HEK293 (cell line): ENCODE data around the gene GPC2.

ENCODE experiments used
- CTCF ChIA-PET: fragments of 350-600 bp; formaldehyde crosslinking; extraction: SDS; loops from one replicate; lab custom pipeline; 2021; ENCODE audit warnings: antibody characterized with exemption; lab: Yijun Ruan, JAX
- POLR2A ChIA-PET: fragments of 300-600 bp; formaldehyde crosslinking; extraction: SDS; loops from one replicate; lab custom pipeline; 2020; ENCODE audit warnings: antibody characterized with exemption, inconsistent platforms; lab: Yijun Ruan, JAX
- H3K27ac ChIP-seq: fragments of 200-500 bp; sonication (Bioruptor generic); 2 replicates; pipeline ENCODE4 v1.5.1; 2014; ENCODE audit warnings: low read depth, low read length, control low read depth, inconsistent platforms; ENCODE audit errors: extremely low read depth
- H3K36me3 ChIP-seq, 2 experiments: fragments of 200-500 bp in 1 of 2; sonication (Bioruptor generic) in 1 of 2; 1 replicate in 1 of 2; 2 replicates in 1 of 2; pipeline ENCODE4 v1.5.1; 2014 to 2017; ENCODE audit warnings: inconsistent platforms in 2 of 2, low read length in 2 of 2; ENCODE audit not compliant: control insufficient read depth in 2 of 2, insufficient read depth in 1 of 2
- H3K4me1 ChIP-seq: fragments of 200-500 bp; sonication (Bioruptor generic); 2 replicates; pipeline ENCODE4 v1.5.1; 2014; ENCODE audit warnings: mild to moderate bottlenecking, low read length, inconsistent platforms; ENCODE audit not compliant: control insufficient read depth, insufficient read depth
- H3K4me3 ChIP-seq: 2 replicates; pipeline ENCODE4 v1.5.1; 2011; ENCODE audit warnings: low read depth, mild to moderate bottlenecking, control low read depth, low read length, moderate library complexity
- H3K9me3 ChIP-seq: fragments of 200-500 bp; sonication (Bioruptor generic); 2 replicates; pipeline ENCODE4 v1.5.1; 2014; ENCODE audit warnings: low read depth, low read length, inconsistent platforms; ENCODE audit not compliant: control insufficient read depth, insufficient read depth
- IKZF3 ChIP-seq: fragments of 450-650 bp; IDR thresholded peaks from 2 replicates; pipeline ENCODE4 v1.5.0; 2018; ENCODE audit warnings: missing biosample characterization, mild to moderate bottlenecking, missing genetic modification characterization, moderate library complexity
- PRDM2 ChIP-seq: fragments of 450-650 bp; formaldehyde crosslinking; IDR thresholded peaks from 2 replicates; pipeline ENCODE4 v1.5.1; 2016; ENCODE audit warnings: missing biosample characterization, missing genetic modification characterization, borderline replicate concordance
- ZEB2 ChIP-seq: fragments of 450-650 bp; formaldehyde crosslinking; IDR thresholded peaks from 2 replicates; pipeline ENCODE4 v1.5.1; 2016; ENCODE audit warnings: missing biosample characterization, missing genetic modification characterization
- ZNF560 ChIP-seq: fragments of 450-650 bp; formaldehyde crosslinking; IDR thresholded peaks from 2 replicates; pipeline ENCODE4 v1.5.1; 2017; ENCODE audit warnings: missing biosample characterization, missing genetic modification characterization, borderline replicate concordance
- ZNF600 ChIP-seq: fragments of 450-650 bp; formaldehyde crosslinking; IDR thresholded peaks from 2 replicates; pipeline ENCODE4 v1.5.1; 2016; ENCODE audit warnings: missing biosample characterization, missing genetic modification characterization
- ZNF624 ChIP-seq: fragments of 450-650 bp; formaldehyde crosslinking; IDR thresholded peaks from 2 replicates; pipeline ENCODE4 v1.5.1; 2017; ENCODE audit warnings: missing biosample characterization, missing genetic modification characterization
- ZNF645 ChIP-seq: fragments of 450-650 bp; formaldehyde crosslinking; IDR thresholded peaks from 2 replicates; pipeline ENCODE4; 2016; ENCODE audit warnings: missing biosample characterization, missing genetic modification characterization
- TF ChIP-seq, protein P1 (sequence below): IDR thresholded peaks from 2 replicates; pipeline ENCODE4 v1.6.1; 2011; ENCODE audit warnings: mild to moderate bottlenecking, low read depth, low read length, borderline replicate concordance

GPC2 gene

DNA sequence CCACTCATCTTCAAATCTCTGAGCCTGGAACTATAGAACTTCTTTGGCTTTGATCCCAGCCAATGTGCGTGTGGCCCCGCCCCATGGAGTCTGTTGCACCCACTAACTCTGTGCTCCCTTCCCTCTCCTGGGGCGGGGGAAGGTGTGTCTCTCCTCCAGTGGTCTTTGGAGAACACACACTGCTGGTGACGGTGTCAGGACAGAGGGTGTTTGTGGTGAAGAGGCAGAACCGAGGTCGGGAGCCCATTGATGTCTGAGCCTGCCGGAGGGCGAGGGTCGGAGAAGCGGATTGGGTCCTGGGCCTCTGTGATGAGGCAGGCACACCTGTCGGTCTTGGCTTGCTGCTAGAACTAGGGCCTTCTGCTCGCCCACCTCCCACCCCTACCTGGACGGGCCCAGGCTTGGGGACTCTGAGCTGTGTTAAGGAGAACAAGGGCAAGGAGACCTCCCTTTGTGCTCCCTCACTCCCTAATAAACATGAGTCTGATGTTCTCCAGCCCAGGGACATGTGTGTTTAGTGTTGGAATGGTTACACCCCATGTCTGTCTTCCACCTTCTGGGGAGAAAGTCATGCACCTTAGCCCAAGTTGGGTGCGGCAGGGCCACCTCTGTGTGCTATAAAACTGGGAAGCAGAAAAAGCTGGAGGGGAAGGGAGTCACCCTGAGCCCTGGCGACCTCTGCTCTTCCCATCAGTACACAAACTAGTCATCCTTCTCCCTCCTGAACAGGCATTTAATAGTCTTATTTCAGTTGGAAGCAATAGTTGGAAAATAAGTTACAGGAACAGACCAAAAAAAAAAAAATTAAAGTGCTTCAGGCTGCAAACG lies 23.3 kb downstream of the GPC2 start (continued):
- TF ChIP-seq PRDM2 (tag by site-specific recombination) (no peak), IKZF3 (tag by site-specific recombination) (peak; percentile 26), ZNF645 (tag by site-specific recombination) (no peak), ZNF560 (tag by site-specific recombination) (no peak)

- peaks cover 10% of the 10 kb centered on the region for H3K4me1 ChIP-seq
- ChIA-PET POLR2A (no interaction called here), CTCF (interaction anchor here (0.5 kb wide), 1 partner anchor 200 kb away, joined by 3 read pairs; no protein-coding TSS in a partner anchor)
- H3K27ac ChIP-seq, result no peak overlapping the region; the same call in 1 of the 2 replicates
- peaks cover 15 to 56% of the 10 kb centered on the region in 2 experiments; a peak in 2 of 3 replicates for H3K36me3 ChIP-seq
- no peak overlapping the region for H3K4me3 ChIP-seq
- TF ChIP-seq ZNF600 (peak; percentile 82), ZEB2 (no peak), ZNF624 (tag by site-specific recombination) (no peak)
- H3K9me3 ChIP-seq, result no peaks in the 10 kb centered on the region
Measured at GRCh38 chr7:100152937-100153666, 24.1 kb downstream of the GPC2 start.

GRCh38 chr7:100152404-100152803 lies 24.8 kb downstream of the GPC2 start:
- TF ChIP-seq, protein P1, sequence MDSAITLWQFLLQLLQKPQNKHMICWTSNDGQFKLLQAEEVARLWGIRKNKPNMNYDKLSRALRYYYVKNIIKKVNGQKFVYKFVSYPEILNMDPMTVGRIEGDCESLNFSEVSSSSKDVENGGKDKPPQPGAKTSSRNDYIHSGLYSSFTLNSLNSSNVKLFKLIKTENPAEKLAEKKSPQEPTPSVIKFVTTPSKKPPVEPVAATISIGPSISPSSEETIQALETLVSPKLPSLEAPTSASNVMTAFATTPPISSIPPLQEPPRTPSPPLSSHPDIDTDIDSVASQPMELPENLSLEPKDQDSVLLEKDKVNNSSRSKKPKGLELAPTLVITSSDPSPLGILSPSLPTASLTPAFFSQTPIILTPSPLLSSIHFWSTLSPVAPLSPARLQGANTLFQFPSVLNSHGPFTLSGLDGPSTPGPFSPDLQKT, result no peak
- POLR2A ChIA-PET, result no interaction called here
- Histone ChIP-seq H3K9me3 (no peaks in the 10 kb centered on the region), H3K4me1 (peaks cover 10% of the 10 kb centered on the region), H3K36me3 (peaks cover 15 to 56% of the 10 kb centered on the region in 2 experiments; a peak in 2 of 3 replicates), H3K27ac (no peak overlapping the region), H3K4me3 (no peak overlapping the region)
- CTCF ChIA-PET, result interaction anchor here (1.0 kb wide), 1 partner anchor 23 kb away, joined by 3 read pairs; no protein-coding TSS in a partner anchor
